Stimulated activated naive CD8-positive, alpha-beta T cell treated with anti-CD3 and anti-CD28 coated beads, Interleukin-15, amount 100 ng/mL, for 72 hours (primary cell): ENCODE measurements around the gene C19orf18.

ENCODE experiments used
- ATAC-seq: fragments of 150-1000 bp; cut with Tn5 transposase; 2 replicates; pipeline ENCODE4 v1.10.0; 2021; ENCODE audit warnings: mild to moderate bottlenecking, moderate library complexity
- DNase-seq, 2 donors: peaks; one replicate each; pipeline ENCODE4 v3.0.0; 2021 to 2022
- H3K27ac Mint-ChIP-seq, 2 donors: one replicate each; pipeline ENCODE4 v1.8.0; 2022; ENCODE audit warnings: mild to moderate bottlenecking in 2 of 2, mixed read lengths in 2 of 2, moderate library complexity in 2 of 2
- H3K27me3 Mint-ChIP-seq: one replicate; pipeline ENCODE4 v1.8.0; 2022; ENCODE audit warnings: mixed read lengths
- H3K4me1 Mint-ChIP-seq: one replicate; pipeline ENCODE4 v1.8.0; 2022; ENCODE audit warnings: mild to moderate bottlenecking, mixed read lengths
- H3K4me3 Mint-ChIP-seq, 2 donors: one replicate each; pipeline ENCODE4 v1.8.0; 2022; ENCODE audit warnings: mild to moderate bottlenecking in 2 of 2, mixed read lengths in 2 of 2, moderate library complexity in 1 of 2
- H3K9me3 Mint-ChIP-seq, 2 donors: one replicate each; pipeline ENCODE4 v1.8.0; 2022; ENCODE audit warnings: mixed read lengths in 2 of 2

Gene C19orf18

DNA sequence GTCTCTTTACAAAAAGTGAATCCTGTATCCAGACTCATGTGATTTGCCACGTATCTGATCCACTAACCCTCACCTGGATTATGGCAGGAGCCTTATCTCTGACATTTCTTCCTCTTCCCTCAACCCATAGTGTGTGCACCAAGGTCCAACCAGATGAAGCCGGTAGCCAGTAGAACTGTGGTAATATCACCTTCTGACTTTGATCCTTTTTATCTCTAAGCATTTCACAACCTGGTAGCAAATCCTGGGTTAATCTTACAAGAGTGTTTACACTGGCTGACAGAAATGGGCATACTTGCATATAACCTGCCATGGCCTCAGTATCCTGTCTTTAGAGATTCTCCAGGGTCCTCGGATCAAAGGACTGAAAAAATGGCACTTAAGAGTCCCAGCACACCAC, 59.8 kb downstream of the C19orf18 start:
- peaks cover 51 to 55% of the 10 kb centered on the region in 2 donors for H3K9me3 Mint-ChIP-seq
- no peak for DNase-seq
- no peak for ATAC-seq
- H3K27ac Mint-ChIP-seq = no peak overlapping the region
- peak overlapping the region in 1 of 2 donors; percentile 11 for H3K4me3 Mint-ChIP-seq
- H3K4me1 Mint-ChIP-seq = peaks cover 41% of the 10 kb centered on the region
- H3K27me3 Mint-ChIP-seq = no peaks in the 10 kb centered on the region
